ENCODE measurements around the gene PRDM2.

Gene PRDM2

DNA sequence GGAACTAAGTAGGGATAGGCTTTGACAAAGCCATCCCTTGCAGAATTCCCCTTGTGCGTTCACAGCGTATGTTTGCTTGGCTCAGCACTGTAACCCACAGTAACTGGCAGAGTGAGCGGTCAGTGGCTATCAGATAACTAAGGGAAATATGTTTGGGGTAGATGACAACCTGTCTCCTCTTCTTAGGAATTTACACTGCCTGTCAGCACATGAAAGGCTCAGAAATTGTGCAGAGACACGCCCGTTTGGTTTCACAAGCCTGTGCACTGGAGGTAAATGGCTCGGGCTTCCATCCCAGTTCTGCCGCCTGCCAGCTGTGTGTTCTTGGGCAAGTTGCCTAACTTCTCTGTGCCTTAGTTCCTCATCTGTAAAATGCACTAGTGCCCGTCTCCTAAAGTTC lies 101.2 kb downstream of the PRDM2 start:
- Histone ChIP-seq H4K20me1 (ENCODE audit: insufficient read depth, low read length) (no peaks in the 10 kb centered on the region), H3K9ac (ENCODE audit: low read length) (no peak overlapping the region), H3K27me3 (ENCODE audit: insufficient read depth, low read length) (no peaks in the 10 kb centered on the region), H3K36me3 (ENCODE audit: insufficient read depth, low read length) (peaks cover 2% of the 10 kb centered on the region), H3K79me2 (ENCODE audit: insufficient read depth, low read length) (no peaks in the 10 kb centered on the region), H3K27ac (ENCODE audit: low read depth, low read length, poor library complexity, severe bottlenecking) (no peak overlapping the region), H3K4me2 (ENCODE audit: low read length) (no peak overlapping the region), H3K9me2 (ENCODE audit: low read depth, low read length) (no peaks in the 10 kb centered on the region), H3F3A (ENCODE audit: insufficient read depth, low read length) (0 out of 2 replicates have a peak, but pooled peaks cover 4% of the 10 kb centered on the region), H2AFZ (ENCODE audit: low read length) (no peak overlapping the region), H3K4me1 (ENCODE audit: insufficient read depth, low read length, severe bottlenecking) (peaks cover 23% of the 10 kb centered on the region), H3K9me3 (ENCODE audit: low read length) (no peaks in the 10 kb centered on the region), H3K4me3 (ENCODE audit: low read depth, low read length, poor library complexity, severe bottlenecking) (no peak overlapping the region)
- TF ChIP-seq, protein P1, sequence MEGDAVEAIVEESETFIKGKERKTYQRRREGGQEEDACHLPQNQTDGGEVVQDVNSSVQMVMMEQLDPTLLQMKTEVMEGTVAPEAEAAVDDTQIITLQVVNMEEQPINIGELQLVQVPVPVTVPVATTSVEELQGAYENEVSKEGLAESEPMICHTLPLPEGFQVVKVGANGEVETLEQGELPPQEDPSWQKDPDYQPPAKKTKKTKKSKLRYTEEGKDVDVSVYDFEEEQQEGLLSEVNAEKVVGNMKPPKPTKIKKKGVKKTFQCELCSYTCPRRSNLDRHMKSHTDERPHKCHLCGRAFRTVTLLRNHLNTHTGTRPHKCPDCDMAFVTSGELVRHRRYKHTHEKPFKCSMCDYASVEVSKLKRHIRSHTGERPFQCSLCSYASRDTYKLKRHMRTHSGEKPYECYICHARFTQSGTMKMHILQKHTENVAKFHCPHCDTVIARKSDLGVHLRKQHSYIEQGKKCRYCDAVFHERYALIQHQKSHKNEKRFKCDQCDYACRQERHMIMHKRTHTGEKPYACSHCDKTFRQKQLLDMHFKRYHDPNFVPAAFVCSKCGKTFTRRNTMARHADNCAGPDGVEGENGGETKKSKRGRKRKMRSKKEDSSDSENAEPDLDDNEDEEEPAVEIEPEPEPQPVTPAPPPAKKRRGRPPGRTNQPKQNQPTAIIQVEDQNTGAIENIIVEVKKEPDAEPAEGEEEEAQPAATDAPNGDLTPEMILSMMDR (IDR thresholded peaks at IDR 0.05; ENCODE audit: low read length), result no peak
- no peak for TF ChIP-seq EZH2 (IDR thresholded peaks at IDR 0.05; ENCODE audit: borderline replicate concordance, low read length)

- H3K27me3 ChIP-seq (ENCODE audit: insufficient read depth, low read length), result no peaks in the 10 kb centered on the region
- H3K4me3 ChIP-seq (ENCODE audit: low read depth, low read length, poor library complexity, severe bottlenecking), result no peak overlapping the region
- H3K4me2 ChIP-seq (ENCODE audit: low read length), result no peak overlapping the region
- TF ChIP-seq, protein P1 (IDR thresholded peaks at IDR 0.05; ENCODE audit: low read length), result no peak
- no peak for TF ChIP-seq EZH2 (IDR thresholded peaks at IDR 0.05; ENCODE audit: borderline replicate concordance, low read length)
- no peak overlapping the region for H2AFZ ChIP-seq (ENCODE audit: low read length)
- no peaks in the 10 kb centered on the region for H3K9me2 ChIP-seq (ENCODE audit: low read depth, low read length)
- H4K20me1 ChIP-seq (ENCODE audit: insufficient read depth, low read length), result no peaks in the 10 kb centered on the region
- peaks cover 19% of the 10 kb centered on the region for H3K4me1 ChIP-seq (ENCODE audit: insufficient read depth, low read length, severe bottlenecking)
- H3K9ac ChIP-seq (ENCODE audit: low read length), result no peak overlapping the region
- no peaks in the 10 kb centered on the region for H3K79me2 ChIP-seq (ENCODE audit: insufficient read depth, low read length)
- H3K27ac ChIP-seq (ENCODE audit: low read depth, low read length, poor library complexity, severe bottlenecking), result no peak overlapping the region
- H3K9me3 ChIP-seq (ENCODE audit: low read length), result no peaks in the 10 kb centered on the region
- no peaks in the 10 kb centered on the region; the same call in 1 of the 2 replicates for H3K36me3 ChIP-seq (ENCODE audit: insufficient read depth, low read length)
- 0 out of 2 replicates have a peak, but pooled peaks cover 2% of the 10 kb centered on the region for H3F3A ChIP-seq (ENCODE audit: insufficient read depth, low read length)
Measured at GRCh38 chr1:13801655-13802486, 101.9 kb downstream of the PRDM2 start.

- Histone ChIP-seq H3K79me2 (ENCODE audit: insufficient read depth, low read length) (no peaks in the 10 kb centered on the region), H3K9ac (ENCODE audit: low read length) (no peak overlapping the region), H4K20me1 (ENCODE audit: insufficient read depth, low read length) (no peaks in the 10 kb centered on the region), H3K9me2 (ENCODE audit: low read depth, low read length) (no peaks in the 10 kb centered on the region), H3K4me1 (ENCODE audit: insufficient read depth, low read length, severe bottlenecking) (peaks cover 19% of the 10 kb centered on the region), H3K4me3 (ENCODE audit: low read depth, low read length, poor library complexity, severe bottlenecking) (no peak overlapping the region), H3F3A (ENCODE audit: insufficient read depth, low read length) (no peaks in the 10 kb centered on the region), H3K27ac (ENCODE audit: low read depth, low read length, poor library complexity, severe bottlenecking) (no peak overlapping the region), H3K9me3 (ENCODE audit: low read length) (no peaks in the 10 kb centered on the region), H3K27me3 (ENCODE audit: insufficient read depth, low read length) (no peaks in the 10 kb centered on the region), H3K4me2 (ENCODE audit: low read length) (no peak overlapping the region), H2AFZ (ENCODE audit: low read length) (no peak overlapping the region), H3K36me3 (ENCODE audit: insufficient read depth, low read length) (no peaks in the 10 kb centered on the region; the same call in 1 of the 2 replicates)
- TF ChIP-seq EZH2 (IDR thresholded peaks at IDR 0.05; ENCODE audit: borderline replicate concordance, low read length), result no peak
- TF ChIP-seq, protein P1 (IDR thresholded peaks at IDR 0.05; ENCODE audit: low read length), result no peak
Measured at GRCh38 chr1:13802782-13803545, 103.0 kb downstream of the PRDM2 start.

Measured in OCI-LY1 (cell line).